Natural killer cell (primary cell): ENCODE measurements around the gene CLSTN2. TPM values are rescaled to one million over a fixed set of nuclear protein-coding genes. Genes with fewer than 3 reads are reported as not detected.

Experiments used
- ATAC-seq, 3 donors: fragments of 150-1000 bp in 2 of 3; fragments of 200-7000 bp in 1 of 3; cut with Tn5 transposase; 1 replicate in 1 of 3; 2 replicates in 2 of 3; pipeline ENCODE4 v1.10.0; 2021; ENCODE audit warnings: mild to moderate bottlenecking in 2 of 3, moderate library complexity in 2 of 3
- DNase-seq, 2 donors: peaks; one replicate each; pipeline versions ENCODE4 v3.0.0 to v3.0.0-alpha.2; 2013 to 2021; ENCODE audit warnings: mixed read lengths in 1 of 2
- H3K27ac ChIP-seq: one replicate; pipeline ENCODE4 v1.5.1; 2013; ENCODE audit warnings: mild to moderate bottlenecking, low read length
- H3K27me3 ChIP-seq: one replicate; pipeline ENCODE4 v1.6.1; 2013; ENCODE audit warnings: low read length; ENCODE audit not compliant: control insufficient read depth, insufficient read depth
- H3K36me3 ChIP-seq: one replicate; pipeline ENCODE4 v1.6.1; 2013; ENCODE audit warnings: low read length; ENCODE audit not compliant: control insufficient read depth, insufficient read depth
- H3K4me1 ChIP-seq: one replicate; pipeline ENCODE4 v1.6.1; 2013; ENCODE audit warnings: low read length; ENCODE audit not compliant: control insufficient read depth, insufficient read depth
- H3K4me3 ChIP-seq: one replicate; pipeline ENCODE4 v1.5.1; 2013; ENCODE audit warnings: low read length
- H3K9me3 ChIP-seq: one replicate; pipeline ENCODE4 v1.6.1; 2013; ENCODE audit warnings: low read length; ENCODE audit not compliant: control insufficient read depth, insufficient read depth
- H3K27ac Mint-ChIP-seq, 2 donors: one replicate each; pipeline ENCODE4 v1.8.0; 2022; ENCODE audit warnings: mild to moderate bottlenecking in 2 of 2, mixed read lengths in 2 of 2, moderate library complexity in 1 of 2
- H3K27me3 Mint-ChIP-seq, 2 donors: one replicate each; pipeline ENCODE4 v1.8.0; 2022; ENCODE audit warnings: low read depth in 2 of 2, mixed read lengths in 2 of 2
- H3K36me3 Mint-ChIP-seq: one replicate; pipeline ENCODE4 v1.8.0; 2022; ENCODE audit warnings: mixed read lengths
- H3K4me1 Mint-ChIP-seq, 2 donors: one replicate each; pipeline ENCODE4 v1.8.0; 2022; ENCODE audit warnings: mixed read lengths in 2 of 2
- H3K4me3 Mint-ChIP-seq: one replicate; pipeline ENCODE4 v1.8.0; 2022; ENCODE audit warnings: mild to moderate bottlenecking, moderate library complexity, mixed read lengths
- H3K9me3 Mint-ChIP-seq, 2 donors: one replicate each; pipeline ENCODE4 v1.8.0; 2022; ENCODE audit warnings: mixed read lengths in 2 of 2
- CTCF ChIP-seq: fragments of 200-600 bp; IDR thresholded peaks from one replicate; pipeline ENCODE4 v1.8.0; 2022; ENCODE audit warnings: antibody characterized with exemption
- WGBS: methylation state at CpG from one replicate; pipeline ENCODE4 v1.1.7; 2013; ENCODE audit warnings: missing lambda C conversion rate; ENCODE audit not compliant: insufficient coverage; 5-methylcytosine and 5-hydroxymethylcytosine counted together
- intact Hi-C: fragments of 100-400 bp; cut with micrococcal nuclease; formaldehyde crosslinking; loops from one replicate; pipeline ENCODE4 v1.14.2; 2022
- total RNA-seq, 4 donors: library from RNA; stranded (reverse); fragments of 120-200 nt in 1 of 4; gene quantifications; one replicate each; pipeline versions ENCODE4 v1.2.3 to v1.2.4, GENCODE V29; 2013 to 2022

CLSTN2 gene
- total RNA-seq, 3 donors from 2014 or later (not counting 1 experiment from before 2014, with no cell fraction given): 0.05 TPM; not detected in 2

- H3K36me3 Mint-ChIP-seq: no peaks in the 10 kb centered on the region
- no peaks in the 10 kb centered on the region for H3K4me1 Mint-ChIP-seq
- no peak for DNase-seq
- WGBS: 74% methylated on average over 3 of the region's 3 CpGs
- no peak overlapping the region for H3K4me3 ChIP-seq
- H3K4me3 Mint-ChIP-seq: no peak overlapping the region
- H3K9me3 Mint-ChIP-seq: no peaks in the 10 kb centered on the region
- H3K4me1 ChIP-seq: no peaks in the 10 kb centered on the region
- no peak overlapping the region for H3K27ac Mint-ChIP-seq
- H3K27me3 ChIP-seq: peaks cover 2% of the 10 kb centered on the region
- no peaks in the 10 kb centered on the region for H3K36me3 ChIP-seq
- no peak for ATAC-seq
- no peak for TF ChIP-seq CTCF
- H3K27ac ChIP-seq: no peak overlapping the region
- intact Hi-C loops: no loop called here
- H3K27me3 Mint-ChIP-seq: peaks cover 3 to 14% of the 10 kb centered on the region in 2 donors
- no peaks in the 10 kb centered on the region for H3K9me3 ChIP-seq
These were observed 420.5 kb downstream of the CLSTN2 start for GRCh38 chr3:140355481-140355880.

- Mint-ChIP-seq H3K4me1 (no peaks in the 10 kb centered on the region), H3K4me3 (no peak overlapping the region), H3K27me3 (peaks cover 0 to 14% of the 10 kb centered on the region in 2 donors), H3K36me3 (no peaks in the 10 kb centered on the region), H3K9me3 (no peaks in the 10 kb centered on the region), H3K27ac (no peak overlapping the region)
- no peaks in the 10 kb centered on the region for H3K4me1 ChIP-seq
- intact Hi-C loops: no loop called here
- H3K9me3 ChIP-seq: no peaks in the 10 kb centered on the region
- H3K4me3 ChIP-seq: no peak overlapping the region
- no peak for TF ChIP-seq CTCF
- WGBS: 70% methylated on average over 3 of the region's 3 CpGs
- no peaks in the 10 kb centered on the region for H3K36me3 ChIP-seq
- DNase-seq: no peak
- no peak for ATAC-seq
- no peak overlapping the region for H3K27ac ChIP-seq
- peaks cover 2% of the 10 kb centered on the region for H3K27me3 ChIP-seq
These were observed 423.7 kb downstream of the CLSTN2 start for GRCh38 chr3:140358686-140359085.

- Histone ChIP-seq H3K4me3 (no peak overlapping the region), H3K9me3 (no peaks in the 10 kb centered on the region), H3K36me3 (no peaks in the 10 kb centered on the region), H3K27ac (no peak overlapping the region), H3K27me3 (peaks cover 2% of the 10 kb centered on the region), H3K4me1 (no peaks in the 10 kb centered on the region)
- no peaks in the 10 kb centered on the region for H3K9me3 Mint-ChIP-seq
- intact Hi-C loops: no loop called here
- DNase-seq (no peak), ATAC-seq (no peak)
- H3K27me3 Mint-ChIP-seq: peaks cover 0 to 14% of the 10 kb centered on the region in 2 donors
- no peak overlapping the region for H3K4me3 Mint-ChIP-seq
- no peaks in the 10 kb centered on the region for H3K4me1 Mint-ChIP-seq
- TF ChIP-seq CTCF: no peak
- WGBS: 79% methylated on average over 4 of the region's 5 CpGs
- no peaks in the 10 kb centered on the region for H3K36me3 Mint-ChIP-seq
- no peak overlapping the region for H3K27ac Mint-ChIP-seq
These were observed 424.4 kb downstream of the CLSTN2 start for GRCh38 chr3:140359233-140359995.

GRCh38 chr3:140360332-140360731, 425.3 kb downstream of the CLSTN2 start:
- Mint-ChIP-seq H3K9me3 (no peaks in the 10 kb centered on the region), H3K27me3 (peaks cover 0 to 10% of the 10 kb centered on the region in 2 donors), H3K4me1 (no peaks in the 10 kb centered on the region), H3K4me3 (no peak overlapping the region), H3K36me3 (no peaks in the 10 kb centered on the region), H3K27ac (no peak overlapping the region)
- WGBS: 40% methylated on average over 1 of the region's 1 CpG
- Histone ChIP-seq H3K27ac (no peak overlapping the region), H3K36me3 (no peaks in the 10 kb centered on the region), H3K4me1 (no peaks in the 10 kb centered on the region), H3K27me3 (peaks cover 2% of the 10 kb centered on the region), H3K4me3 (no peak overlapping the region), H3K9me3 (no peaks in the 10 kb centered on the region)
- DNase-seq (no peak), ATAC-seq (no peak)
- intact Hi-C loops: no loop called here
- no peak for TF ChIP-seq CTCF
